Tibial nerve (tissue), 4 donors: Measurements from ENCODE around the gene OTOS. TPM values are rescaled to one million over a fixed set of nuclear protein-coding genes. Genes with fewer than 3 reads are reported as not detected.

Source experiments
- DNase-seq, 2 donors: peaks; one replicate each; pipeline ENCODE4 v3.0.0-alpha.2; 2019; ENCODE audit warnings: low spot score in 2 of 2
- H3K27ac ChIP-seq, 4 donors: fragments of 200-600 bp; sonication (generic) in 3 of 4; one replicate each; pipeline ENCODE4 v1.5.1; 2017 to 2019; ENCODE audit warnings: mild to moderate bottlenecking in 1 of 4
- H3K27me3 ChIP-seq, 2 donors: fragments of 200-600 bp; sonication (generic) in 1 of 2; one replicate each; pipeline versions ENCODE4 v1.5.1 to v1.6.0; 2017 to 2019
- H3K36me3 ChIP-seq, 3 donors: fragments of 200-600 bp; sonication (generic); one replicate each; pipeline ENCODE4 v1.5.1; 2018 to 2019
- H3K4me1 ChIP-seq, 4 donors: fragments of 200-600 bp; sonication (generic) in 3 of 4; one replicate each; pipeline ENCODE4 v1.5.1; 2017 to 2019
- H3K4me3 ChIP-seq, 4 donors: fragments of 200-600 bp; sonication (generic) in 3 of 4; one replicate each; pipeline ENCODE4 v1.5.1; 2017 to 2019; ENCODE audit warnings: mild to moderate bottlenecking in 1 of 4, moderate library complexity in 1 of 4
- H3K9me3 ChIP-seq, 4 donors: fragments of 200-600 bp; sonication (generic) in 3 of 4; one replicate each; pipeline ENCODE4 v1.5.1; 2017 to 2019
- CTCF ChIP-seq, 5 experiments: fragments of 200-600 bp in 3 of 5; fragments of 450-650 bp in 2 of 5; sonication (generic) in 3 of 5; IDR thresholded peaks; one replicate each; pipeline ENCODE4 v1.5.1; 2016 to 2019; ENCODE audit warnings: antibody characterized with exemption in 5 of 5, mild to moderate bottlenecking in 3 of 5, moderate library complexity in 2 of 5
- EP300 ChIP-seq, 2 donors: sonication (generic); formaldehyde crosslinking; IDR thresholded peaks; one replicate each; pipeline ENCODE4 v1.6.1; 2017; ENCODE audit warnings: antibody characterized with exemption in 2 of 2, mild to moderate bottlenecking in 1 of 2
- POLR2A ChIP-seq, 2 donors: fragments of 450-650 bp; IDR thresholded peaks; one replicate each; pipeline ENCODE4 v1.6.1; 2017; ENCODE audit warnings: antibody characterized with exemption in 2 of 2, mild to moderate bottlenecking in 2 of 2, moderate library complexity in 2 of 2
- WGBS, 2 donors: methylation state at CpG; one replicate each; pipeline ENCODE4 v1.1.5; 2018; 5-methylcytosine and 5-hydroxymethylcytosine counted together
- total RNA-seq, 4 donors: library from RNA; depleted of rRNA; stranded (reverse); fragments of >200 nt; gene quantifications; one replicate each; pipeline ENCODE4 v1.1.0, GENCODE V29; 2016

The OTOS gene
- total RNA-seq, 4 donors from 2014 or later = not detected

GRCh38 chr2:240179941-240180666 is 39.6 kb upstream of the OTOS start:
- peaks cover 0 to 26% of the 10 kb centered on the region in 2 donors for H3K27me3 ChIP-seq
- WGBS, 2 donors = 72 to 74% methylated on average over 8 of the region's 8 CpGs

GRCh38 chr2:240179186-240179815 is 38.8 kb upstream of the OTOS start:
- Histone ChIP-seq H3K36me3 (no peaks in the 10 kb centered on the region), H3K27me3 (peaks cover 0 to 29% of the 10 kb centered on the region in 2 donors), H3K9me3 (no peaks in the 10 kb centered on the region), H3K27ac (no peak overlapping the region), H3K4me1 (no peaks in the 10 kb centered on the region), H3K4me3 (no peak overlapping the region)
- WGBS, 2 donors = 71 to 77% methylated on average over 10 to 11 of the region's 11 CpGs
- no peak for DNase-seq
- TF ChIP-seq EP300 (IDR thresholded peaks at IDR 0.05) (no peak), POLR2A (IDR thresholded peaks at IDR 0.05) (no peak), CTCF (IDR thresholded peaks at IDR 0.05) (no peak)

More at GRCh38 chr2:240179941-240180666, 39.6 kb upstream of the OTOS start:
- no peak for DNase-seq
- TF ChIP-seq CTCF (IDR thresholded peaks at IDR 0.05) (no peak), EP300 (IDR thresholded peaks at IDR 0.05) (no peak), POLR2A (IDR thresholded peaks at IDR 0.05) (no peak)
- Histone ChIP-seq H3K36me3 (no peaks in the 10 kb centered on the region), H3K4me1 (no peaks in the 10 kb centered on the region), H3K27ac (no peak overlapping the region), H3K4me3 (no peak overlapping the region), H3K9me3 (no peaks in the 10 kb centered on the region)

GRCh38 chr2:240178564-240178963 is 38.1 kb upstream of the OTOS start:
- Histone ChIP-seq H3K4me1 (no peaks in the 10 kb centered on the region), H3K4me3 (no peak overlapping the region), H3K27me3 (peaks cover 0 to 23% of the 10 kb centered on the region in 2 donors), H3K36me3 (no peaks in the 10 kb centered on the region), H3K9me3 (no peaks in the 10 kb centered on the region), H3K27ac (no peak overlapping the region)
- TF ChIP-seq CTCF (IDR thresholded peaks at IDR 0.05) = no peak
- no peak for TF ChIP-seq EP300 (IDR thresholded peaks at IDR 0.05)
- no peak for TF ChIP-seq POLR2A (IDR thresholded peaks at IDR 0.05)
- no peak for DNase-seq
- 83 to 87% methylated on average over 3 of the region's 3 CpGs for WGBS, 2 donors

GRCh38 chr2:240174496-240174895 is 34.0 kb upstream of the OTOS start:
- TF ChIP-seq EP300 (IDR thresholded peaks at IDR 0.05) (no peak), POLR2A (IDR thresholded peaks at IDR 0.05) (no peak), CTCF (IDR thresholded peaks at IDR 0.05) (no peak)
- no peaks in the 10 kb centered on the region for H3K36me3 ChIP-seq
- DNase-seq = no peak
- no peak overlapping the region for H3K4me3 ChIP-seq
- WGBS, 2 donors = 39 to 52% methylated on average over 7 of the region's 7 CpGs
- H3K27me3 ChIP-seq = peaks cover 0 to 17% of the 10 kb centered on the region in 2 donors
- no peaks in the 10 kb centered on the region for H3K9me3 ChIP-seq
- no peak overlapping the region for H3K27ac ChIP-seq
- H3K4me1 ChIP-seq = peaks cover 0 to 10% (median 0%) of the 10 kb centered on the region in 4 donors
